Gastroesophageal sphincter (tissue), 4 donors: Measurements from ENCODE around the gene GNAI2. TPM values are rescaled to one million over a fixed set of nuclear protein-coding genes. Genes with fewer than 3 reads are reported as not detected.

Experiments
- ATAC-seq: fragments of 150-250 bp; one replicate; pipeline ENCODE4 v1.9.1; 2016; ENCODE audit warnings: mild to moderate bottlenecking, moderate library complexity
- H3K27ac ChIP-seq, 4 donors: fragments of 200-600 bp; sonication (generic) in 3 of 4; 1 replicate in 3 of 4; 2 replicates in 1 of 4; pipeline ENCODE4 v1.5.1; 2016 to 2019
- H3K27me3 ChIP-seq: fragments of 200-600 bp; sonication (generic); one replicate; pipeline ENCODE4 v1.5.1; 2019
- H3K36me3 ChIP-seq, 2 donors: fragments of 200-600 bp; sonication (generic); one replicate each; pipeline ENCODE4 v1.5.1; 2019; ENCODE audit warnings: control low read depth in 1 of 2
- H3K4me1 ChIP-seq, 3 donors: fragments of 200-600 bp; sonication (generic); 1 replicate in 2 of 3; 2 replicates in 1 of 3; pipeline ENCODE4 v1.5.1; 2016 to 2019; ENCODE audit warnings: control low read depth in 2 of 3
- H3K4me3 ChIP-seq, 2 donors: fragments of 200-600 bp; sonication (generic); one replicate each; pipeline ENCODE4 v1.5.1; 2019; ENCODE audit warnings: mild to moderate bottlenecking in 1 of 2, moderate library complexity in 1 of 2
- H3K9me3 ChIP-seq, 3 donors: fragments of 200-600 bp; sonication (generic); one replicate each; pipeline ENCODE4 v1.5.1; 2017 to 2019; ENCODE audit warnings: control low read depth in 2 of 3
- CTCF ChIP-seq, 4 experiments: fragments of 200-600 bp in 2 of 4; fragments of 450-650 bp in 2 of 4; sonication (generic) in 1 of 4; IDR thresholded peaks; one replicate each; pipeline ENCODE4 v1.5.1; 2017 to 2019; ENCODE audit warnings: antibody characterized with exemption in 4 of 4, mild to moderate bottlenecking in 2 of 4, moderate library complexity in 2 of 4
- EP300 ChIP-seq: sonication (generic); formaldehyde crosslinking; IDR thresholded peaks from one replicate; pipeline ENCODE4 v1.6.1; 2017; ENCODE audit warnings: antibody characterized with exemption, mild to moderate bottlenecking
- POLR2A ChIP-seq, 2 donors: fragments of 450-650 bp; IDR thresholded peaks; one replicate each; pipeline ENCODE4 v1.6.1; 2017; ENCODE audit warnings: antibody characterized with exemption in 2 of 2, mild to moderate bottlenecking in 2 of 2, moderate library complexity in 1 of 2
- POLR2AphosphoS5 ChIP-seq: sonication (generic); formaldehyde crosslinking; IDR thresholded peaks from one replicate; pipeline ENCODE4 v1.6.1; 2017; ENCODE audit warnings: antibody characterized with exemption
- WGBS, 2 donors: methylation state at CpG; one replicate each; pipeline ENCODE4 v1.1.5; 2018; ENCODE audit warnings: low coverage in 1 of 2; 5-methylcytosine and 5-hydroxymethylcytosine counted together
- total RNA-seq, 4 donors: library from RNA; depleted of rRNA; stranded (reverse); fragments of >200 nt; gene quantifications; one replicate each; pipeline ENCODE4 v1.1.0, GENCODE V29; 2016

The GNAI2 gene
- total RNA-seq, 4 donors from 2014 or later: 172 to 262 (median 222) TPM

GRCh38 chr3:50230104-50230793 is 5.8 kb upstream of the GNAI2 start:
- no peak for TF ChIP-seq POLR2A (IDR thresholded peaks at IDR 0.05)
- no peak for TF ChIP-seq POLR2AphosphoS5
- TF ChIP-seq EP300: no peak
- TF ChIP-seq CTCF (IDR thresholded peaks at IDR 0.05): no peak

GRCh38 chr3:50230794-50231125 is 5.2 kb upstream of the GNAI2 start:
- 86% methylated on average over 3 of the region's 4 CpGs; no CpG with 5 or more reads in 1 of the 2 donors for WGBS, 2 donors
- TF ChIP-seq POLR2AphosphoS5 (no peak), EP300 (no peak), POLR2A (IDR thresholded peaks at IDR 0.05) (no peak), CTCF (IDR thresholded peaks at IDR 0.05) (no peak)
- Histone ChIP-seq H3K4me1 (peaks cover 0 to 39% (median 18%) of the 10 kb centered on the region in 3 donors), H3K27me3 (no peaks in the 10 kb centered on the region), H3K36me3 (no peaks in the 10 kb centered on the region), H3K27ac (no peak overlapping the region), H3K9me3 (no peaks in the 10 kb centered on the region), H3K4me3 (no peak overlapping the region)
- no peak for ATAC-seq

More at GRCh38 chr3:50230104-50230793, 5.8 kb upstream of the GNAI2 start:
- Histone ChIP-seq H3K9me3 (no peaks in the 10 kb centered on the region), H3K27me3 (no peaks in the 10 kb centered on the region), H3K27ac (peak overlapping the region in 2 of 4 donors; percentile 13 to 37), H3K4me1 (peaks cover 0 to 37% (median 15%) of the 10 kb centered on the region in 3 donors), H3K36me3 (no peaks in the 10 kb centered on the region), H3K4me3 (no peak overlapping the region)
- 70 to 73% methylated on average over 2 to 3 of the region's 8 CpGs for WGBS, 2 donors
- no peak for ATAC-seq

- no peak for ATAC-seq
- no peak overlapping the region for H3K4me3 ChIP-seq
- TF ChIP-seq CTCF (IDR thresholded peaks at IDR 0.05): no peak
- TF ChIP-seq POLR2A (IDR thresholded peaks at IDR 0.05): no peak
- no peak for TF ChIP-seq POLR2AphosphoS5
- no peak for TF ChIP-seq EP300
- H3K27ac ChIP-seq: no peak overlapping the region
- WGBS, 2 donors: 49 to 78% methylated on average over 3 to 5 of the region's 5 CpGs
- no peaks in the 10 kb centered on the region for H3K36me3 ChIP-seq
- H3K9me3 ChIP-seq: no peaks in the 10 kb centered on the region
- no peaks in the 10 kb centered on the region for H3K27me3 ChIP-seq
- H3K4me1 ChIP-seq: peaks cover 0 to 31% (median 13%) of the 10 kb centered on the region in 3 donors
Measured at GRCh38 chr3:50231581-50231980, 4.4 kb upstream of the GNAI2 start.

- WGBS, 2 donors: 31 to 93% methylated on average over 3 of the region's 3 CpGs
- Histone ChIP-seq H3K9me3 (no peaks in the 10 kb centered on the region), H3K27ac (no peak overlapping the region), H3K4me3 (no peak overlapping the region), H3K27me3 (no peaks in the 10 kb centered on the region), H3K36me3 (no peaks in the 10 kb centered on the region), H3K4me1 (peaks cover 0 to 26% (median 13%) of the 10 kb centered on the region in 3 donors)
- TF ChIP-seq EP300: no peak
- no peak for TF ChIP-seq POLR2AphosphoS5
- no peak for TF ChIP-seq POLR2A (IDR thresholded peaks at IDR 0.05)
- TF ChIP-seq CTCF (IDR thresholded peaks at IDR 0.05): no peak
- ATAC-seq: no peak
Measured at GRCh38 chr3:50232303-50232702, 3.7 kb upstream of the GNAI2 start.

- no peak for ATAC-seq
Measured at GRCh38 chr3:50233176-50233575, 2.8 kb upstream of the GNAI2 start.

More at GRCh38 chr3:50233176-50233575, 2.8 kb upstream of the GNAI2 start:
- TF ChIP-seq CTCF (IDR thresholded peaks at IDR 0.05) (no peak), POLR2AphosphoS5 (no peak), EP300 (no peak), POLR2A (IDR thresholded peaks at IDR 0.05) (no peak)
- Histone ChIP-seq H3K27ac (no peak overlapping the region), H3K4me3 (no peak overlapping the region), H3K27me3 (no peaks in the 10 kb centered on the region), H3K9me3 (no peaks in the 10 kb centered on the region), H3K4me1 (peaks cover 0 to 27% (median 13%) of the 10 kb centered on the region in 3 donors), H3K36me3 (no peaks in the 10 kb centered on the region)
- no CpG with 5 or more reads among the region's 4 CpGs for WGBS, 2 donors
